ENCODE measurements around the gene CDK13.

DNA sequence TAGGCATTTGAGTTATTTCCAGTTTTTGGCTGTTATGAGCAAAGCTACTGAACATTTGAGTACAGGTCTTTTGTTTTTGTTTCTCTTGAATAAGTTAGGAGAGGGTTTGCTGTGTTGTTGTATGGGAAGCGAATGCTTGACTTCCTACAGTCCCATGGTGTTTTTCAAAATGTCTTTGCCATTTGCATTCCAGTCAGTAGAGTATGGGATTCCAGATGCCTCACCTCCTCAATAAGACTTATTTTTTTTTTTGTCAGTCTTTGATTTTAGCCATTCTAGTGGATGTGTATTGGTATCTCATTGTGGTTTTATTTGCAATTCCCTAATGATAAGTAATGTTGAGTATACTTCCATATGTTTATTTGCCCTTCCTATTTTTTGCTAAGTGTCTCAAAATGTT is 19.4 kb downstream of the CDK13 start:
- TF ChIP-seq EZH2 (IDR thresholded peaks at IDR 0.05; ENCODE audit: borderline replicate concordance, low read depth, low read length) (no peak), HSF4 (CRISPR knock-in tag; IDR thresholded peaks at IDR 0.05; ENCODE audit: borderline replicate concordance) (no peak), ZNF780A (CRISPR knock-in tag; IDR thresholded peaks at IDR 0.05) (no peak), MYC (IDR thresholded peaks at IDR 0.05; ENCODE audit: low read depth, low read length) (no peak), MYC (CRISPR knock-in tag; IDR thresholded peaks at IDR 0.05; ENCODE audit: borderline replicate concordance, low read depth) (no peak), POLR2A (conservative IDR thresholded peaks at IDR 0.05) (no peak), HDAC6 (IDR thresholded peaks at IDR 0.05; ENCODE audit: low read depth, low read length) (no peak), E2F6 (IDR thresholded peaks at IDR 0.05; ENCODE audit: borderline replicate concordance in 1 of 2, extremely low read depth in 1 of 2, insufficient read depth in 1 of 2, insufficient read length in 1 of 2, low read depth in 1 of 2, low read length in 1 of 2, poor library complexity in 1 of 2, severe bottlenecking in 1 of 2) (no peak), CTCF (IDR thresholded peaks at IDR 0.05 in 2 of 3, conservative IDR thresholded peaks at IDR 0.05 in 1 of 3; ENCODE audit: insufficient read depth in 2 of 3, low read depth in 1 of 3, low read length in 3 of 3) (no peak), ZNF561 (CRISPR knock-in tag; conservative IDR thresholded peaks at IDR 0.05) (no peak), SMC3 (conservative IDR thresholded peaks at IDR 0.05; ENCODE audit: insufficient read depth, low read depth, low read length) (no peak), TAL1 (IDR thresholded peaks at IDR 0.05) (no peak), FOXJ3 (CRISPR knock-in tag; IDR thresholded peaks at IDR 0.05) (no peak)
- TF ChIP-seq, protein P1, sequence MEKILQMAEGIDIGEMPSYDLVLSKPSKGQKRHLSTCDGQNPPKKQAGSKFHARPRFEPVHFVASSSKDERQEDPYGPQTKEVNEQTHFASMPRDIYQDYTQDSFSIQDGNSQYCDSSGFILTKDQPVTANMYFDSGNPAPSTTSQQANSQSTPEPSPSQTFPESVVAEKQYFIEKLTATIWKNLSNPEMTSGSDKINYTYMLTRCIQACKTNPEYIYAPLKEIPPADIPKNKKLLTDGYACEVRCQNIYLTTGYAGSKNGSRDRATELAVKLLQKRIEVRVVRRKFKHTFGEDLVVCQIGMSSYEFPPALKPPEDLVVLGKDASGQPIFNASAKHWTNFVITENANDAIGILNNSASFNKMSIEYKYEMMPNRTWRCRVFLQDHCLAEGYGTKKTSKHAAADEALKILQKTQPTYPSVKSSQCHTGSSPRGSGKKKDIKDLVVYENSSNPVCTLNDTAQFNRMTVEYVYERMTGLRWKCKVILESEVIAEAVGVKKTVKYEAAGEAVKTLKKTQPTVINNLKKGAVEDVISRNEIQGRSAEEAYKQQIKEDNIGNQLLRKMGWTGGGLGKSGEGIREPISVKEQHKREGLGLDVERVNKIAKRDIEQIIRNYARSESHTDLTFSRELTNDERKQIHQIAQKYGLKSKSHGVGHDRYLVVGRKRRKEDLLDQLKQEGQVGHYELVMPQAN (IDR thresholded peaks at IDR 0.05; ENCODE audit: borderline replicate concordance) = no peak
- TF ChIP-seq, protein P2, sequence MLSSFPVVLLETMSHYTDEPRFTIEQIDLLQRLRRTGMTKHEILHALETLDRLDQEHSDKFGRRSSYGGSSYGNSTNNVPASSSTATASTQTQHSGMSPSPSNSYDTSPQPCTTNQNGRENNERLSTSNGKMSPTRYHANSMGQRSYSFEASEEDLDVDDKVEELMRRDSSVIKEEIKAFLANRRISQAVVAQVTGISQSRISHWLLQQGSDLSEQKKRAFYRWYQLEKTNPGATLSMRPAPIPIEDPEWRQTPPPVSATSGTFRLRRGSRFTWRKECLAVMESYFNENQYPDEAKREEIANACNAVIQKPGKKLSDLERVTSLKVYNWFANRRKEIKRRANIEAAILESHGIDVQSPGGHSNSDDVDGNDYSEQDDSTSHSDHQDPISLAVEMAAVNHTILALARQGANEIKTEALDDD (IDR thresholded peaks at IDR 0.05) = no peak
